Memory B cell (primary cell): Measurements from ENCODE around the gene LDB2.
"Not testable (repeated sequence)": the region's sequence is repeated elsewhere in the genome, so short reads cannot be mapped to it uniquely, and the experiment has no call there.

Experiments used
- ATAC-seq: fragments of 150-1000 bp; cut with Tn5 transposase; 2 replicates; pipeline ENCODE4 v1.10.0; 2021; ENCODE audit warnings: low read depth, mild to moderate bottlenecking, moderate library complexity
- DNase-seq, 2 donors: peaks; one replicate each; pipeline ENCODE4 v3.0.0; 2022; ENCODE audit warnings: low spot score in 2 of 2
- H3K27ac Mint-ChIP-seq: one replicate; pipeline ENCODE4 v1.8.0; 2022; ENCODE audit warnings: mild to moderate bottlenecking, moderate library complexity, mixed read lengths
- H3K27me3 Mint-ChIP-seq: one replicate; pipeline ENCODE4 v1.8.0; 2022; ENCODE audit warnings: mixed read lengths
- H3K36me3 Mint-ChIP-seq: one replicate; pipeline ENCODE4 v1.8.0; 2022; ENCODE audit warnings: mild to moderate bottlenecking, mixed read lengths
- H3K4me1 Mint-ChIP-seq: one replicate; pipeline ENCODE4 v1.8.0; 2022; ENCODE audit warnings: mixed read lengths
- H3K4me3 Mint-ChIP-seq: one replicate; pipeline ENCODE4 v1.8.0; 2022; ENCODE audit warnings: mild to moderate bottlenecking, moderate library complexity, mixed read lengths
- H3K9me3 Mint-ChIP-seq: one replicate; pipeline ENCODE4 v1.8.0; 2022; ENCODE audit warnings: mixed read lengths

LDB2 gene

DNA sequence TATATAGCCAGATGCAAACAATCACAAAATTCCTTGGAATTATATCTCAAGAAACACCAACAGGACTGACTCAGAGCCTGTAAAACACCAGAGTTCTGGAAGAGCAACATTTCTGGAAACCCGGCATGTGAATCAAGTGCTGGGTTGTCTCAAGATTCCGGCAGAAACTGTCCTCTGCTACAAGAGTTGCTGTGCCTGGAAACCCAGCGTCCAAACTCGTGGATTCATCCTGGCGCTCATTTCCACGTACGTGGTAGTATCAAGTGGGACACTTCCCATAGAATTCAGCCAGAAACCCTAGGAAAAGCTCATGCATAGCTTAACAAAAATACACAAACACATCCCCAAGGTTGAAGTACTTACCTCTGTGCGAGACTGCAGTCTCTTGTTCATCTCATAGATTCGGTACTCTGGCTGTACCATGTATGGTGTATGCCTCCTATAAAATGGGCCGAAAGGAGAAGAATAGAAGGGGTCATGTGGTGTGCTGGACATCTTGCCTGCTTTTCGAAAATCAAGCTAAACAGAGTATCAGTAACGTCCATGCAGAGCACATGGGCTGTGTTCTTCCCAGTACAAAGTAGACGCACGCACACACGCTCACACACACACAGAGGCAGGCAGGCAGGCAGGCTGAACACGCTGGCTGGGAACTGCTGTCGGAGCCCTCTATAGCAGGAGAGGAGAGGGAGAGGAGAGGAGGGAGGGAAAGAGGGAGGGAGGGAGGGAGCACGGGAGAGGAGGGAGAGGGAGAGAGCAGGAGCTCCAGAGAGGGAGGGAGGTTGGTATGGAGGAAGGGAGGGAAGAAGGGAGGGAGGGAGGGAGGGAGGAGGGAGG lies at the start of gene LDB2:
Gene LDB2, minus strand, starts transcription at position 655 of the 837 bp plus-strand sequence.
- Mint-ChIP-seq H3K27ac (no peak within 1 kb of the TSS), H3K27me3 (peaks cover 1% of the 10 kb centered on the region), H3K4me1 (peaks cover 2% of the 10 kb centered on the region), H3K36me3 (no peaks in the 10 kb centered on the region), H3K4me3 (no peak within 1 kb of the TSS), H3K9me3 (no peaks in the 10 kb centered on the region)
- ATAC-seq, result no peak
- no peak for DNase-seq

DNA sequence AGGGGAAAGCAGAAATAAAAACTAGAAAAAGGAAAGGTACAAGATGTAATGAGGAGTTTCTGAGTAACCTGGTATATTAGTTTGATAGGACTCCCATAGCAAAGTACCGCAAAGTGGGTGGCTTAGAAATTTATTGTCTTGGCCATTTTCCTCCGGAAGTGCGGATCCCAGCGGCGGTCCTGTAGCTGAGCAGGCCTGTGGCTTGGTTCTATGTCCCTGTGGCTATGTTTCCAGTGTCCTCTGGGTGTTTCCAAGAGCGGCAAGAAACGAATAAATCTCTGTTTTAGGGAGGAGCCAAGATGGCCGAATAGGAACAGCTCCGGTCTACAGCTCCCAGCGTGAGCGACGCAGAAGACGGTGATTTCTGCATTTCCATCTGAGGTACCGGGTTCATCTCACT lies 44.0 kb upstream of the LDB2 start:
- no peaks in the 10 kb centered on the region for H3K27me3 Mint-ChIP-seq
- H3K27ac Mint-ChIP-seq, result no peak overlapping the region

DNA sequence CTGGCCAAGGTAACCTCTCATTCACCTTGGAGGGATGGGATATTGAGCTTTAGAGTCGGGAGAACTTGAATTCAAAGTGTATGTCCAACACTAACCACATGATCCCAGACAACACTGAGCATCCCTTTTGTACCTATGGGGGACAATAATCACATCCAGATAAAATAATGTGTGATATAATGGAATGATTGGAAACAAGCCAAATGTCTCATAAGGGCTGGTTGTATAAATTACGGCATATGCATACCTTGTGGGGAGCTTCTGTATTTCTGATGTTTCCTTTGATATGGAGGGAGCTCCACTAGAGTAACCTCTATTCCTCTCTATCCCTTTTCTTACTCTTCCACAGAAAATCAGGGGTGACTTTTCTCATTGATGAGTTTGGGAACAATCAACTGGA lies 40.7 kb upstream of the LDB2 start:
- H3K4me3 Mint-ChIP-seq, result no peak overlapping the region
- no peaks in the 10 kb centered on the region for H3K27me3 Mint-ChIP-seq
- H3K36me3 Mint-ChIP-seq, result no peaks in the 10 kb centered on the region
- H3K27ac Mint-ChIP-seq, result no peak overlapping the region
- ATAC-seq (no peak), DNase-seq (no peak)
- peaks cover 2% of the 10 kb centered on the region for H3K9me3 Mint-ChIP-seq
- no peaks in the 10 kb centered on the region for H3K4me1 Mint-ChIP-seq

More for the DNA sequence above, 44.0 kb upstream of the LDB2 start:
- Mint-ChIP-seq H3K9me3 (no peaks in the 10 kb centered on the region), H3K4me1 (no peaks in the 10 kb centered on the region), H3K36me3 (no peaks in the 10 kb centered on the region), H3K4me3 (no peak overlapping the region)
- ATAC-seq (no peak), DNase-seq (no peak)

DNA sequence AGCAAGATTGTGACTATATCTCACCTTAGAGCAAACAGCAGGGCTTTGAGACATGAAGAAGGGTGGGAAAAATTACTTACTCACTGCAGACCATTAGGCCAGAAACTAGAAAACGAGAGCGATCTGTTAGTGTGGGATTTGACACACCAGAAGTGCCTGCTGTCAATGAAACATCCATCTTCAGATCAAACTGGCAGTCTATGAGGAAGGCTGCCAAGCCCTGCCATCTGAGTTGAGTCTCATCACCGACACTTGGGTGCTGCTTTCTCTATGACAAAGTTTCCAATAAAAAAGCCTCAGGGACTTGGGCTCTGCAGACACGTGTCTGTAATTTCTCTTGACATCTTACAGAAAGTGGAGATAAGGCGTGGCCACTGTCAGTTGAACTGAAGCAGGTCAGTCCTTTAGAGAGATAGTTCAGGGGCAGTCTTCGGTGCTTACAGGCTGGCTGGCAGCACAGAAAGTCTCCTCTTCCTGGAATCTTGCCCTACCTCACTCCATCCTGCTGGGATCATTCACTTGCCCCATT lies 40.1 kb upstream of the LDB2 start:
- Mint-ChIP-seq H3K4me1 (no peaks in the 10 kb centered on the region), H3K27ac (no peak overlapping the region), H3K4me3 (no peak overlapping the region), H3K36me3 (no peaks in the 10 kb centered on the region), H3K9me3 (peaks cover 2% of the 10 kb centered on the region), H3K27me3 (no peaks in the 10 kb centered on the region)
- ATAC-seq (no peak), DNase-seq (no peak)

- DNase-seq (no peak), ATAC-seq (no peak)
- Mint-ChIP-seq H3K27me3 (no peaks in the 10 kb centered on the region), H3K27ac (no peak overlapping the region), H3K4me3 (no peak overlapping the region), H3K36me3 (no peaks in the 10 kb centered on the region), H3K4me1 (no peaks in the 10 kb centered on the region), H3K9me3 (peaks cover 4% of the 10 kb centered on the region)
Measured at GRCh38 chr4:16931339-16932305, 33.2 kb upstream of the LDB2 start.

- H3K27me3 Mint-ChIP-seq, result no peaks in the 10 kb centered on the region
- H3K9me3 Mint-ChIP-seq, result peaks cover 2% of the 10 kb centered on the region
- no peak for ATAC-seq
Measured at GRCh38 chr4:16926214-16926613, 27.8 kb upstream of the LDB2 start.

DNA sequence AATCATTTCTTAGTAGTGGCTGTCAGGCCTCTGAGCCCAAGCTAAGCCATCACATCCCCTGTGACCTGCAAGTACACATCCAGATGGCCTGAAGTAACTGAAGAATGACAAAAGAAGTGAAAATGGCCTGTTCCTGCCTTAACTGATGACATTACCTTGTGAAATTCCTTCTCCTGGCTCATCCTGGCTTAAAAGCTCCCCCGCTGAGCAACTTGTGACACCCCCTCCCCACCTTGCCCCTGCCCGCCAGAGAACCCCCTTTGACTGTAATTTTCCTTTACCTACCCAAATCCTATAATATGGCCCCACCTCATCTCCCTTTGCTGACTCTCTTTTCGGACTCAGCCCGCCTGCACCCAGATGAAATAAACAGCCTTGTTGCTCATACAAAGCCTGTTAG lies 20.3 kb upstream of the LDB2 start:
- DNase-seq, H3K27me3 Mint-ChIP-seq, H3K9me3 Mint-ChIP-seq, ATAC-seq, H3K4me3 Mint-ChIP-seq, H3K4me1 Mint-ChIP-seq, H3K36me3 Mint-ChIP-seq, H3K27ac Mint-ChIP-seq: not testable (repeated sequence)

More at GRCh38 chr4:16926214-16926613, 27.8 kb upstream of the LDB2 start:
- Mint-ChIP-seq H3K4me1 (no peaks in the 10 kb centered on the region), H3K27ac (no peak overlapping the region), H3K36me3 (no peaks in the 10 kb centered on the region), H3K4me3 (no peak overlapping the region)
- DNase-seq, result no peak

DNA sequence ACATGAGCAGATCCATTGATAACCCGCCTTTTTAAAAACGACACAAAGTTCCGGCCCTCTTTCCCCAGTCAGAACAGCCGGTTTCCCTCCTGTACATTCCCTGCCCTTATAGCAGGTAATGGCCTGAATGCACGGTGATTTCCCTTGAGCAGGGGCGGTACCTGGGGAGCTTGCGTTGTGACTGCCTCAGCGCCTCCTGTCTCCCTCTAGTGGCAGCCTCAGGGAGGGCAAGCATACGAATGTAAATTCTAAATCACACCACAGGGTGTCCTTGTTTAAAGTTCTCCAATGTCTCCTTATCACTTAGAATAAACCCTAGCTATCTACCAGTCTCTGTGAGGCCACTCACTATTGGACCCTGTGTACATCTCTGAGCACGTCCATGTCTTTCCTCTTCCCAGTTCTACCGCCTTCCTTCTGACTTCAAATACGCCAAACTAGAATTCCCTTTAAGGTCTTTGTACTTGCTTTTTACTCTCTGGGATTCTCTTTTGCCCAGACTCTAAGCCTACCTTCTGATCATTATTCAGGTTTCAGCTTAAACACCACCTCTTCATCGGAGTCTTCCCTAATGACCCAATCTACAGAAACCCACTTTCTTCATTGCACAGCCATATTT lies 18.4 kb upstream of the LDB2 start:
- ATAC-seq (no peak), DNase-seq (peak in 1 of 2 donors; percentile 5)
- no peak overlapping the region for H3K27ac Mint-ChIP-seq
- H3K36me3 Mint-ChIP-seq, result no peaks in the 10 kb centered on the region
- H3K9me3 Mint-ChIP-seq, result peaks cover 5% of the 10 kb centered on the region
- no peak overlapping the region for H3K4me3 Mint-ChIP-seq
- no peaks in the 10 kb centered on the region for H3K4me1 Mint-ChIP-seq
- no peaks in the 10 kb centered on the region for H3K27me3 Mint-ChIP-seq

DNA sequence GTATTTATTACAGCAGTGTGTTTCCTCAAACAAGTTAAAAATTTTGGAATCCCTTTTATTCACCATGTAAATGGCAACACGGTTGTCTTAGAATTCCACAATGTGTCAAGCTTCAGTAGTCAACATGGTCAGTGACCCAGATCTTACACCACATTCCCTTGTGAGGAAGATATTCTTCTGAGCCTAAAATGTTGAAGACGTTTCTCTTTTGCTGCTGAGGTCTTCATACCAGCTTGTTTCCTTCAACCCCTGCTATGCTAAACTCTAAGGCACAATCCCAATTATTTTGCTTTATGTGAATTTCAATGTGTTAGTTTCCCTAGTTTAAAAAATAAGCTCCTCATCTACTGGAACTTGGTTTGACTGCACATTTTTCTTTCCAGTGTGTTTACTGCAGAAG lies 17.6 kb upstream of the LDB2 start:
- Mint-ChIP-seq H3K4me1 (no peaks in the 10 kb centered on the region), H3K9me3 (peaks cover 5% of the 10 kb centered on the region), H3K36me3 (no peaks in the 10 kb centered on the region), H3K27me3 (no peaks in the 10 kb centered on the region), H3K4me3 (no peak overlapping the region), H3K27ac (no peak overlapping the region)
- ATAC-seq (no peak), DNase-seq (no peak)

GRCh38 chr4:16914208-16914607 lies 15.8 kb upstream of the LDB2 start:
- no peak overlapping the region for H3K4me3 Mint-ChIP-seq
- ATAC-seq, result no peak
- no peaks in the 10 kb centered on the region for H3K27me3 Mint-ChIP-seq
- H3K36me3 Mint-ChIP-seq, result no peaks in the 10 kb centered on the region
- no peak overlapping the region for H3K27ac Mint-ChIP-seq
- no peaks in the 10 kb centered on the region for H3K4me1 Mint-ChIP-seq
- peaks cover 5% of the 10 kb centered on the region for H3K9me3 Mint-ChIP-seq
- DNase-seq, result no peak

DNA sequence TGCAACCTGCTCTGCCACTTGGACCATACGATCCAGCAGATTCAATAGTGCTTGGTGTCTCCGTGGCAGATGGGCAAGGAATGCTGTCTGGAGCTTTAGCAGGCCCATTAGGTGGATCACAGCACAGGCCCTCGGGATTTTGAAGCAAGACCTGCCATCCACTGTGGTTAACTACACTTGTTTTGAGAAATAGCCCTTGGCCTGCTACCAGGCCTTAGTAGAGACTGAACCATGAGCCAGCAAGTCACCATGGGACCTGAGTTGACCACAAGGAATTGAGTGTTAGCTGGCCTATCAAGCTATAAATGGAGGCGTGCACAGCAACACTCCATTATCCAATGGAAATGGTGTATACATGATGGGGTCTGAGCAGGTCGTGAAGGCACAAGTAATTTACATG lies 14.5 kb upstream of the LDB2 start:
- DNase-seq (no peak), ATAC-seq (no peak)
- Mint-ChIP-seq H3K27ac (no peak overlapping the region), H3K4me3 (no peak overlapping the region), H3K9me3 (peaks cover 5% of the 10 kb centered on the region), H3K4me1 (no peaks in the 10 kb centered on the region), H3K27me3 (no peaks in the 10 kb centered on the region), H3K36me3 (no peaks in the 10 kb centered on the region)

- DNase-seq (no peak), ATAC-seq (no peak)
- Mint-ChIP-seq H3K4me3 (no peak overlapping the region), H3K27ac (no peak overlapping the region), H3K4me1 (no peaks in the 10 kb centered on the region), H3K9me3 (peaks cover 3% of the 10 kb centered on the region), H3K36me3 (no peaks in the 10 kb centered on the region), H3K27me3 (no peaks in the 10 kb centered on the region)
Measured at GRCh38 chr4:16909281-16909680, 10.8 kb upstream of the LDB2 start.

- H3K9me3 Mint-ChIP-seq, result peaks cover 3% of the 10 kb centered on the region
- no peaks in the 10 kb centered on the region for H3K36me3 Mint-ChIP-seq
- no peak overlapping the region for H3K4me3 Mint-ChIP-seq
- no peaks in the 10 kb centered on the region for H3K4me1 Mint-ChIP-seq
- DNase-seq (no peak), ATAC-seq (no peak)
- H3K27ac Mint-ChIP-seq, result no peak overlapping the region
- no peaks in the 10 kb centered on the region for H3K27me3 Mint-ChIP-seq
Measured at GRCh38 chr4:16908377-16909021, 10.1 kb upstream of the LDB2 start.
